GM23248 (cell line): ENCODE data around the gene DPEP2. TPM values are rescaled to one million over a fixed set of nuclear protein-coding genes. Genes with fewer than 3 reads are reported as not detected.
"Not testable (repeated sequence)": the region's sequence is repeated elsewhere in the genome, so short reads cannot be mapped to it uniquely, and the experiment has no call there.

Source experiments
- DNase-seq: peaks from one replicate; pipeline ENCODE4 v3.0.0-alpha.2; 2015
- H2AFZ ChIP-seq: fragments of 200-600 bp; sonication (generic); 2 replicates; pipeline ENCODE4 v1.6.1; 2016; ENCODE audit warnings: antibody characterized with exemption
- H3F3A ChIP-seq: fragments of 200-600 bp; sonication (generic); 2 replicates; pipeline ENCODE4 v1.6.1; 2016; ENCODE audit warnings: mild to moderate bottlenecking, antibody characterized with exemption, mixed run types; ENCODE audit not compliant: insufficient read depth
- H3K27ac ChIP-seq: fragments of 200-600 bp; sonication (generic); 2 replicates; pipeline ENCODE4 v1.5.1; 2016; ENCODE audit warnings: mild to moderate bottlenecking
- H3K27me3 ChIP-seq: fragments of 200-600 bp; sonication (generic); replicated peaks from 2 replicates; pipeline ENCODE4 v1.6.1; 2016; ENCODE audit warnings: mild to moderate bottlenecking; ENCODE audit not compliant: insufficient read depth
- H3K36me3 ChIP-seq: fragments of 200-600 bp; sonication (generic); 2 replicates; pipeline ENCODE4 v1.6.1; 2016; ENCODE audit warnings: low read depth, mild to moderate bottlenecking
- H3K4me1 ChIP-seq: fragments of 200-600 bp; sonication (generic); 2 replicates; pipeline ENCODE4 v1.6.1; 2016; ENCODE audit warnings: mild to moderate bottlenecking; ENCODE audit not compliant: insufficient read depth
- H3K4me2 ChIP-seq: fragments of 200-600 bp; sonication (generic); one replicate; pipeline ENCODE4 v1.6.1; 2016; ENCODE audit warnings: mild to moderate bottlenecking; ENCODE audit not compliant: unreplicated experiment
- H3K4me3 ChIP-seq: fragments of 200-600 bp; sonication (generic); 2 replicates; pipeline ENCODE4 v1.5.1; 2016; ENCODE audit warnings: mild to moderate bottlenecking
- H3K79me2 ChIP-seq: fragments of 200-600 bp; sonication (generic); 2 replicates; pipeline ENCODE4 v1.6.1; 2016; ENCODE audit warnings: mild to moderate bottlenecking; ENCODE audit not compliant: insufficient read depth
- H3K9ac ChIP-seq: fragments of 200-600 bp; sonication (generic); 2 replicates; pipeline ENCODE4 v1.6.1; 2016; ENCODE audit warnings: mild to moderate bottlenecking
- H3K9me2 ChIP-seq: fragments of 200-600 bp; sonication (generic); 2 replicates; pipeline ENCODE4 v1.6.1; 2016; ENCODE audit warnings: mixed run types, mild to moderate bottlenecking, moderate library complexity; ENCODE audit not compliant: insufficient read depth
- H3K9me3 ChIP-seq: fragments of 200-600 bp; sonication (generic); one replicate; pipeline ENCODE4 v1.6.1; 2017; ENCODE audit warnings: low read depth
- H4K20me1 ChIP-seq: fragments of 200-600 bp; sonication (generic); 2 replicates; pipeline ENCODE4 v1.6.0; 2016; ENCODE audit not compliant: insufficient read depth
- EZH2 ChIP-seq: fragments of 200-600 bp; sonication (generic); IDR thresholded peaks from 2 replicates; pipeline ENCODE4 v1.6.1; 2018; ENCODE audit warnings: antibody characterized with exemption, mild to moderate bottlenecking; ENCODE audit not compliant: insufficient read depth, poor library complexity, severe bottlenecking
- EZH2phosphoT487 ChIP-seq: fragments of 200-600 bp; sonication (generic); IDR thresholded peaks from 2 replicates; pipeline ENCODE4 v1.6.1; 2018; ENCODE audit warnings: antibody characterized with exemption, moderate library complexity, mild to moderate bottlenecking, low read depth; ENCODE audit not compliant: insufficient read depth
- WGBS, 2 experiments: methylation state at CpG; one replicate each; pipeline ENCODE4 v1.1.6; 2015 to 2017; ENCODE audit warnings: low lambda C conversion rate in 2 of 2, low coverage in 1 of 2; ENCODE audit errors: missing lambda C conversion rate in 2 of 2; 5-methylcytosine and 5-hydroxymethylcytosine counted together
- in situ Hi-C: fragments of 300-500 bp; cut with MboI; formaldehyde crosslinking; loops from 2 replicates; pipeline ENCODE4 v1.15.0; 2020
- polyA plus RNA-seq: library from polyadenylated mRNA; unstranded; fragments of >200 nt; fragmentation: Nextera tagmentation; extraction: Ambion mirVana; gene quantifications from 2 replicates; pipeline ENCODE4 v1.2.1, GENCODE V29; 2016
- total RNA-seq: library from RNA; depleted of rRNA; stranded (reverse); fragments of >200 nt; shearing (Covaris generic); gene quantifications from 2 replicates; pipeline ENCODE4 v1.2.3, GENCODE V29; 2014

DPEP2 gene
- total and polyA plus RNA-seq, 2 experiments from 2014 or later, result not detected

GRCh38 chr16:67975321-67976105 lies 23.8 kb downstream of the DPEP2 start:
- H3F3A ChIP-seq, result no peaks in the 10 kb centered on the region
- no peaks in the 10 kb centered on the region for H3K4me1 ChIP-seq
- H3K9me2 ChIP-seq, result no peaks in the 10 kb centered on the region
- H2AFZ ChIP-seq, result no peak overlapping the region
- H3K79me2 ChIP-seq, result no peaks in the 10 kb centered on the region
- no peaks in the 10 kb centered on the region for H3K27me3 ChIP-seq
- H3K27ac ChIP-seq, result no peak overlapping the region
- no peaks in the 10 kb centered on the region for H3K36me3 ChIP-seq
- no peaks in the 10 kb centered on the region for H4K20me1 ChIP-seq
- no peak overlapping the region for H3K4me3 ChIP-seq
- DNase-seq, result no peak
- in situ Hi-C loops, result no loop called here
- no peak for TF ChIP-seq EZH2
- TF ChIP-seq EZH2phosphoT487, result no peak
- 69% methylated on average over 13 to 14 of the region's 14 CpGs for WGBS, 2 experiments
- H3K9me3 ChIP-seq, result no peaks in the 10 kb centered on the region
- H3K9ac ChIP-seq, result no peak overlapping the region
- no peak overlapping the region for H3K4me2 ChIP-seq

DNA sequence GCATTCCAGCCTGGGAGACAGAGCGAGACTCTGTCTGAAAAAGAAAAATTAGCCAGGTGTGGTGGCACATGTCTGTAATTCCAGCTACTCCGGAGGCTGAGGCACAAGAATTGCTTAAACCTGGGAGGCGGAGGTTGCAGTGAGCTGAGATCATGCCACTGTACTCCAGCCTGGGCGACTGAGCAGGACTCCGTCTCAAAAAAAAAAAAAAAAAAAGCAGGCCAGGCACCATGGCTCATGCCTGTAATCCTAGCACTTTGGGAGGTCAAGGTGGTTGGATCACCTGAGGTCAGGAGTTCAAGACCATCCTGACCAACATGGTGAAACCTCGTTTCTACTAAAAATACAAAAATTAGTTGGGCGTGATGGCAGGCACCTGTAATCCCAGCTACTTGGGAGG lies 27.0 kb downstream of the DPEP2 start:
- DNase-seq, H3K36me3 ChIP-seq, H3F3A ChIP-seq, H3K4me2 ChIP-seq, H3K4me3 ChIP-seq, H3K9me3 ChIP-seq, H3K79me2 ChIP-seq, H3K9me2 ChIP-seq, in situ Hi-C loops, H3K27me3 ChIP-seq, H3K4me1 ChIP-seq, H3K27ac ChIP-seq, H3K9ac ChIP-seq, H2AFZ ChIP-seq, H4K20me1 ChIP-seq: not testable (repeated sequence)
- WGBS, 2 experiments, result 95 to 96% methylated on average over 6 to 7 of the region's 7 CpGs

GRCh38 chr16:67971111-67971510 lies 28.2 kb downstream of the DPEP2 start:
- WGBS, 2 experiments, result 94 to 95% methylated on average over 9 of the region's 9 CpGs
- H3K9me3 ChIP-seq, result no peaks in the 10 kb centered on the region
- peaks cover 10% of the 10 kb centered on the region; the same call in 1 of the 2 replicates for H3K4me1 ChIP-seq
- no peak overlapping the region for H3K4me2 ChIP-seq
- no peak overlapping the region for H3K9ac ChIP-seq
- H3K27ac ChIP-seq, result no peak overlapping the region
- no peaks in the 10 kb centered on the region for H3K36me3 ChIP-seq
- no peak for DNase-seq
- no peaks in the 10 kb centered on the region for H3K27me3 ChIP-seq
- in situ Hi-C loops, result no loop called here
- no peaks in the 10 kb centered on the region for H4K20me1 ChIP-seq
- peaks cover 20% of the 10 kb centered on the region for H3K79me2 ChIP-seq
- no peak overlapping the region for H3K4me3 ChIP-seq
- no peak overlapping the region for H2AFZ ChIP-seq
- no peaks in the 10 kb centered on the region for H3F3A ChIP-seq
- TF ChIP-seq EZH2phosphoT487 (no peak), EZH2 (no peak)
- no peaks in the 10 kb centered on the region for H3K9me2 ChIP-seq

DNA sequence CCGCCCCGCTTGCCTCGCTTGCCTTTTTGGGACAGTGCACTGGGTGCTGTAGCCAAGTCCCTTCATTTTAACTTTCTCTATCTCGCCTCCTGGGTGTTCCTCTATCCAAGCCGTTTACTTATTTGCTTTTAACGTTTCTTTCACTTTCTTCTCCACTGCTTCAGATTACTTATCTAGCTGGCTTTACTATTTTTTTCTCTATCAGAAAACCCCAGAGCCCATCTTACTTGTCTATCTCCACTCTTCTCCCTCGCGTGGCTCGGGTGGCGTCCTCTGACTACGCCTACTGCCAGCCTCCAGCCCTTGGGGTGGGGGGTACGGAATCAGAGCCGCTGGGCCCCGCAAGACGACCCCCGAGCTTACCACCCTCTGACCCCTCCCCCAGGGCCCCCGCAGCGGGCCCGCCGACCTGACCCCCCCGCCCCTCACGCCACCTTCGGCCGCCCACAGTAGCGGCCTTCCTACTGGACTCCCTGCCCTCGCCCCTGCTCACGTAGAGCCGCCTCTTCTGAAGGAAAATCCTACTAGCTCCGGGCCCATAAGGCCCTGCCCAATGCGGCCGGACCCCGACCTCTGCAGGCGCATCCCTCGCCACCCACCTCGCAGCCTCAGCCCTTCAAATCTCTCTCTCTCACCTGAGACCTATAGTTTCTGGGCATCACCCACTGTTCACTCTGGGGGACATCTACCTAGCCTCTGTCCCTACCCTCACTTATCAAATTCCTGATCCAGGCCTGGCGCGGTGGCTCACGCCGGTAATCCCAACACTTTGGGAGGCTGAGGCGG lies 29.8 kb downstream of the DPEP2 start:
- Histone ChIP-seq H3K9me3 (no peaks in the 10 kb centered on the region), H3K4me2 (peak overlapping the region; percentile 99), H3K4me1 (peaks cover 18% of the 10 kb centered on the region), H3K79me2 (peaks cover 36% of the 10 kb centered on the region), H3K4me3 (peak overlapping the region; percentile 94), H3K9me2 (no peaks in the 10 kb centered on the region), H2AFZ (peak overlapping the region; percentile 86), H4K20me1 (0 out of 2 replicates have a peak, but pooled peaks cover 3% of the 10 kb centered on the region), H3K27me3 (no peaks in the 10 kb centered on the region), H3K9ac (peak overlapping the region; percentile 98), H3F3A (peaks cover 4% of the 10 kb centered on the region; the same call in 1 of the 2 replicates), H3K27ac (no peak overlapping the region), H3K36me3 (no peaks in the 10 kb centered on the region)
- in situ Hi-C loops, result no loop called here
- DNase-seq, result peak; percentile 45
- TF ChIP-seq EZH2phosphoT487 (no peak), EZH2 (no peak)
- 50 to 58% methylated on average over 23 to 40 of the region's 40 CpGs for WGBS, 2 experiments
